Measurements from ENCODE around the gene HGF. TPM values are rescaled to one million over a fixed set of nuclear protein-coding genes. Genes with fewer than 3 reads are reported as not detected.

Gene HGF
- total RNA-seq, 2 donors from 2014 or later, result 0.20 to 0.29 TPM

DNA sequence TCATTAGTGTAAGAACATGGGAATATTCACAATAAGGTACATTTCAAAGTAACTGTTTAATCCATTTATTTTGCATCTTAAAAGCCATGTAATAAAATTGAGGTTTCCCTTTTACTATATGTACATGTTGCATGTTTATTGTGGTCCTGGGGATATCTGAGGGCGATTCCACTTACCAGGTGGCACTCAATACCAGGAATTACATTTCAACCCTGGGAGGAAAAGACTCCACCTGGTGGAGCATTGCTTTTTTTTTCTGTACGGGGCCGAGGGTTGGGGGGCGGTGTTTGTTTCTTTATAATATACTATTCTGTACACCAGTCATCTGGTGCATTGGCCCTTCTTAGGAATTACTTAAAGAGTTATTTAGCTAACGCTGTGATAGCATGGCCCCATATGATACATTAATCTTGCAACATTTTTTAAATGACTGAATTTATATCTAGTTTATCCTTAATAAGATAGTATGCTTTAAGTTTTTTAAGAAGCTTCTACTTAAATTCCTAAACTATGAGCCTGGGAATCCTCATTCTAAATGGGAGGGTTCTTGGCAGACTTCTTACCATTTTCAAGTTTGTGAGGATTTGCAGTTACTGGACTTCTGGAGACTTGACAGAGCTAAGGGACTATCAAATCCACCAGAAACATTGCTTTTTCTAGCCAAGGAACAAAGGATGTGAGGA lies 7.2 kb upstream of the HGF start:
- Histone ChIP-seq H3K4me1 (ENCODE audit: control insufficient read depth, insufficient read depth, low read length) (peaks cover 7% of the 10 kb centered on the region), H3K27ac (ENCODE audit: low read depth, low read length) (no peak overlapping the region), H3K4me3 (ENCODE audit: low read length) (no peak overlapping the region), H3K27me3 (ENCODE audit: control insufficient read depth, insufficient read depth, low read length, poor library complexity, severe bottlenecking) (no peaks in the 10 kb centered on the region), H3K36me3 (ENCODE audit: control insufficient read depth, insufficient read depth, low read length) (no peaks in the 10 kb centered on the region), H3K9me3 (ENCODE audit: control insufficient read depth, low read length) (no peaks in the 10 kb centered on the region), H3K9ac (ENCODE audit: extremely low read depth, low read length, poor library complexity, severe bottlenecking) (no peak overlapping the region)
- H3K4me3 Mint-ChIP-seq, result no peak overlapping the region
- TF ChIP-seq, protein P1, sequence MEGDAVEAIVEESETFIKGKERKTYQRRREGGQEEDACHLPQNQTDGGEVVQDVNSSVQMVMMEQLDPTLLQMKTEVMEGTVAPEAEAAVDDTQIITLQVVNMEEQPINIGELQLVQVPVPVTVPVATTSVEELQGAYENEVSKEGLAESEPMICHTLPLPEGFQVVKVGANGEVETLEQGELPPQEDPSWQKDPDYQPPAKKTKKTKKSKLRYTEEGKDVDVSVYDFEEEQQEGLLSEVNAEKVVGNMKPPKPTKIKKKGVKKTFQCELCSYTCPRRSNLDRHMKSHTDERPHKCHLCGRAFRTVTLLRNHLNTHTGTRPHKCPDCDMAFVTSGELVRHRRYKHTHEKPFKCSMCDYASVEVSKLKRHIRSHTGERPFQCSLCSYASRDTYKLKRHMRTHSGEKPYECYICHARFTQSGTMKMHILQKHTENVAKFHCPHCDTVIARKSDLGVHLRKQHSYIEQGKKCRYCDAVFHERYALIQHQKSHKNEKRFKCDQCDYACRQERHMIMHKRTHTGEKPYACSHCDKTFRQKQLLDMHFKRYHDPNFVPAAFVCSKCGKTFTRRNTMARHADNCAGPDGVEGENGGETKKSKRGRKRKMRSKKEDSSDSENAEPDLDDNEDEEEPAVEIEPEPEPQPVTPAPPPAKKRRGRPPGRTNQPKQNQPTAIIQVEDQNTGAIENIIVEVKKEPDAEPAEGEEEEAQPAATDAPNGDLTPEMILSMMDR (conservative IDR thresholded peaks at IDR 0.05), result peak; percentile 65
- no peak overlapping the region for H3K27ac Mint-ChIP-seq
- H3K27me3 Mint-ChIP-seq (ENCODE audit: insufficient read depth), result peaks cover 6% of the 10 kb centered on the region
- no peaks in the 10 kb centered on the region for H3K36me3 Mint-ChIP-seq (ENCODE audit: low read depth)
- peaks cover 16% of the 10 kb centered on the region for H3K4me1 Mint-ChIP-seq
- WGBS, 2 experiments (ENCODE audit: insufficient coverage in 1 of 2, insufficient read length in 1 of 2), result 100% methylated on average over 2 of the region's 5 CpGs; no CpG with 5 or more reads in 1 of the 2 experiments
- no peaks in the 10 kb centered on the region for H3K9me3 Mint-ChIP-seq
- no peak for DNase-seq

DNA sequence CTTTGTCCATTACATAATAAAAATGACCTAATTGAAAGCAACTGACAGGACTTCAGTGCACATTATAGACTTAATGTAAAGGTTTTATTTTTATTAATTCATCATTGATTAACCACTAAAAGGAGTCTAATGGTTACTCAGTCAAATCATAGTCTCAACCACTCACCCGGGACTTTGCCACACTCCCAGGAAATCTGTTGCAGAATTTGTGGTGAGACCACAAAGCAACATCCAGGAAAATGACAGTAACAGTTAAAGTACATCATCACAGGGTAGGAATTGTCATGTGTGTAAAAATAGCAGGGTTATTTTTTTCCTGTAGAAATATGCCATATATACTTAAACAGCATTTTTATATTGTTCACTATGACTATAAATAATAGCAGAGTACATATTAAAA lies 6.3 kb upstream of the HGF start:
- Histone ChIP-seq H3K4me3 (ENCODE audit: low read length) (no peak overlapping the region), H3K9ac (ENCODE audit: extremely low read depth, low read length, poor library complexity, severe bottlenecking) (no peak overlapping the region), H3K36me3 (ENCODE audit: control insufficient read depth, insufficient read depth, low read length) (no peaks in the 10 kb centered on the region), H3K9me3 (ENCODE audit: control insufficient read depth, low read length) (no peaks in the 10 kb centered on the region), H3K27me3 (ENCODE audit: control insufficient read depth, insufficient read depth, low read length, poor library complexity, severe bottlenecking) (no peaks in the 10 kb centered on the region), H3K27ac (ENCODE audit: low read depth, low read length) (no peak overlapping the region), H3K4me1 (ENCODE audit: control insufficient read depth, insufficient read depth, low read length) (peaks cover 3% of the 10 kb centered on the region)
- no peak overlapping the region for H3K4me3 Mint-ChIP-seq
- no peak for DNase-seq
- H3K4me1 Mint-ChIP-seq, result peaks cover 9% of the 10 kb centered on the region
- H3K27me3 Mint-ChIP-seq (ENCODE audit: insufficient read depth), result peaks cover 15% of the 10 kb centered on the region
- H3K27ac Mint-ChIP-seq, result no peak overlapping the region
- TF ChIP-seq, protein P1 (conservative IDR thresholded peaks at IDR 0.05), result no peak
- H3K36me3 Mint-ChIP-seq (ENCODE audit: low read depth), result no peaks in the 10 kb centered on the region
- no peaks in the 10 kb centered on the region for H3K9me3 Mint-ChIP-seq
- WGBS, 2 experiments (ENCODE audit: insufficient coverage in 1 of 2, insufficient read length in 1 of 2), result 100% methylated on average over 1 of the region's 1 CpG; no CpG with 5 or more reads in 1 of the 2 experiments

DNA sequence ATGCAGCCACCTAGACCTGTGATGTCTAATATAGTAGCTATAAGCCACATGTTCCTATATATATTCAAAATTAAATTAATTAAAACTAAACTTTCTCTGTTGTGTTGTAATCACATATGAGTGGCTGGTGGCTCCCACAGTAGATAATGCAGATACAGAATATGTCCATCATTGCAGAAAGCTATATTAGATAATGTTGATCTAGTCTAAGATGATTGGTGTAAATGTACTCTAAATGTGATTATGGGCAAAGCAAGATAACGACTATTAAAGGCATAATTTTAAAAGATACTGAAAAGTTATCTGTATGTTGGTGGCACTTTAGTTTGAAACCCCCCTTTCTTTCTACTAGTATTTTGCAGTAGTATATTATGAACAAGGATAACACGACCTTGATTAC lies 5.7 kb upstream of the HGF start:
- Mint-ChIP-seq H3K36me3 (ENCODE audit: low read depth) (no peaks in the 10 kb centered on the region), H3K4me3 (no peak overlapping the region), H3K27me3 (ENCODE audit: insufficient read depth) (peaks cover 19% of the 10 kb centered on the region), H3K27ac (no peak overlapping the region), H3K9me3 (no peaks in the 10 kb centered on the region), H3K4me1 (peaks cover 4% of the 10 kb centered on the region)
- DNase-seq, result no peak
- TF ChIP-seq, protein P1 (conservative IDR thresholded peaks at IDR 0.05), result no peak
- H3K9ac ChIP-seq (ENCODE audit: extremely low read depth, low read length, poor library complexity, severe bottlenecking), result no peak overlapping the region
- no peak overlapping the region for H3K27ac ChIP-seq (ENCODE audit: low read depth, low read length)
- 88 to 100% methylated on average over 1 to 2 of the region's 2 CpGs for WGBS, 2 experiments (ENCODE audit: insufficient coverage in 1 of 2, insufficient read length in 1 of 2)
- H3K36me3 ChIP-seq (ENCODE audit: control insufficient read depth, insufficient read depth, low read length), result no peaks in the 10 kb centered on the region
- no peaks in the 10 kb centered on the region for H3K9me3 ChIP-seq (ENCODE audit: control insufficient read depth, low read length)
- H3K4me1 ChIP-seq (ENCODE audit: control insufficient read depth, insufficient read depth, low read length), result peaks cover 3% of the 10 kb centered on the region
- no peak overlapping the region for H3K4me3 ChIP-seq (ENCODE audit: low read length)
- H3K27me3 ChIP-seq (ENCODE audit: control insufficient read depth, insufficient read depth, low read length, poor library complexity, severe bottlenecking), result no peaks in the 10 kb centered on the region

Measured in endodermal cell (in vitro differentiated cells).